ENCODE results near the gene MFSD1. TPM values are rescaled to one million over a fixed set of nuclear protein-coding genes. Genes with fewer than 3 reads are reported as not detected.

MFSD1 gene
- total and polyA plus RNA-seq, 2 of the 8 experiments (the other 6 are each of a cell fraction or from before 2014, with no cell fraction given): 9.3 to 11.5 TPM

DNA sequence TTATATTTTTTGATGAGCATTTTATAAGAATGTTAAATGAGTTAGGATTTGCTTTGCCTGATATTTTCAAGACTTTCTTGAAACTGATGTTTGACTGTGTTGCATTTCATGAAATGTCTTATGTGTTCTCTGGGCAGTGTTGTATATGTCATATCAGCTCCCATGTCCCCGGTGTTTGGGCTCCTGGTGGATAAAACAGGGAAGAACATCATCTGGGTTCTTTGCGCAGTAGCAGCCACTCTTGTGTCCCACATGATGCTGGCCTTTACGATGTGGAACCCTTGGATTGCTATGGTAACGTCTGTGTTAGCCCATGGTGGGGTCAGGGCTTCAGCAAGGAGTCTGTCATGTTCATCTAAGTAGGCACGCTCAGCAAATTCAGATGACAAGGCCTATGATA is 20.0 kb downstream of the MFSD1 start:
- Histone ChIP-seq H3K9ac (replicated peaks in 1 of 4; ENCODE audit: extremely low read depth in 1 of 4, low read depth in 3 of 4, low read length in 3 of 4) (no peak overlapping the region), H3K36me3 (ENCODE audit: control insufficient read depth in 2 of 4, insufficient read depth in 4 of 4, low read length in 3 of 4) (no peaks in the 10 kb centered on the region), H4K20me1 (replicated peaks in 1 of 2; ENCODE audit: control insufficient read depth in 1 of 2, insufficient read depth in 2 of 2, low read length in 2 of 2) (no peaks in the 10 kb centered on the region), H3K14ac (ENCODE audit: insufficient read length) (no peak overlapping the region), H3K27ac (ENCODE audit: low read depth, low read length) (no peak overlapping the region), H4K8ac (ENCODE audit: extremely low read depth, insufficient read depth, low read length) (no peak overlapping the region), H4K5ac (ENCODE audit: insufficient read length, low read depth, low read length) (no peak overlapping the region), H3K4ac (replicated peaks; ENCODE audit: insufficient read length, low read depth, low read length) (no peak overlapping the region), H3K79me2 (ENCODE audit: control insufficient read depth in 1 of 2, insufficient read depth in 2 of 2, low read length in 2 of 2) (no peaks in the 10 kb centered on the region), H2BK20ac (ENCODE audit: low read length) (no peak overlapping the region), H3K4me1 (replicated peaks in 1 of 4; ENCODE audit: control insufficient read depth in 3 of 4, insufficient read depth in 4 of 4, low read length in 3 of 4) (no peaks in the 10 kb centered on the region), H2BK120ac (replicated peaks; ENCODE audit: low read depth, low read length) (no peak overlapping the region), H3K4me2 (ENCODE audit: insufficient read depth in 1 of 2, low read depth in 2 of 2, low read length in 2 of 2) (no peak overlapping the region), H3K4me3 (ENCODE audit: extremely low read depth in 1 of 4, insufficient read depth in 2 of 4, low read depth in 3 of 4, low read length in 4 of 4) (no peak overlapping the region), H3K23me2 (ENCODE audit: low read depth, low read length) (no peaks in the 10 kb centered on the region), H3K56ac (replicated peaks; ENCODE audit: insufficient read length, low read depth, low read length) (no peak overlapping the region), H3K9me3 (ENCODE audit: insufficient read depth in 2 of 2, low read depth in 1 of 2, low read length in 1 of 2) (no peaks in the 10 kb centered on the region), H3K23ac (ENCODE audit: insufficient read length) (no peak overlapping the region), H2BK15ac (ENCODE audit: low read length) (no peak overlapping the region), H2AFZ (ENCODE audit: low read length) (no peak overlapping the region), H2BK12ac (ENCODE audit: low read depth, low read length) (no peak overlapping the region), H2AK5ac (ENCODE audit: low read depth, low read length) (no peak overlapping the region), H3K27me3 (replicated peaks in 1 of 4; ENCODE audit: control insufficient read depth in 3 of 4, extremely low read depth in 1 of 4, insufficient read depth in 3 of 4, low read length in 3 of 4) (no peaks in the 10 kb centered on the region), H2BK5ac (ENCODE audit: low read depth, low read length) (no peak overlapping the region), H4K91ac (replicated peaks; ENCODE audit: insufficient read length, low read length) (no peak overlapping the region), H3K79me1 (ENCODE audit: low read depth, low read length) (no peaks in the 10 kb centered on the region), H3K18ac (ENCODE audit: extremely low read depth, low read length) (no peak overlapping the region)
- DNase-seq (ENCODE audit: low read depth in 1 of 2, low spot score in 2 of 2) (no peak), FAIRE-seq (no peak)
- ChIA-PET CTCF (ENCODE audit: partially characterized antibody) (interaction anchor here (0.6 to 1.7 kb wide), 5 partner anchors 9 to 884 kb away, joined by 3 to 7 read pairs (median 3); no protein-coding TSS in a partner anchor), POLR2A (ENCODE audit: partially characterized antibody) (no interaction called here)
- no peak for TF ChIP-seq BCL11A (IDR thresholded peaks at IDR 0.05; ENCODE audit: low read depth in 2 of 2, low read length in 2 of 2)
- TF ChIP-seq CHD1 (IDR thresholded peaks at IDR 0.05; ENCODE audit: low read depth, low read length): no peak
- WGBS, 2 experiments (ENCODE audit: extremely low coverage in 1 of 2, insufficient coverage in 1 of 2, insufficient read length in 1 of 2, insufficient replicate concordance in 2 of 2, low coverage in 1 of 2, low lambda C conversion rate in 2 of 2, missing lambda C conversion rate in 1 of 2): 91% methylated on average over 5 of the region's 5 CpGs; no CpG with 5 or more reads in 1 of the 2 experiments

Measured in H1 (cell line).